ENCODE measurements around the gene WNK2.

Gene WNK2

DNA sequence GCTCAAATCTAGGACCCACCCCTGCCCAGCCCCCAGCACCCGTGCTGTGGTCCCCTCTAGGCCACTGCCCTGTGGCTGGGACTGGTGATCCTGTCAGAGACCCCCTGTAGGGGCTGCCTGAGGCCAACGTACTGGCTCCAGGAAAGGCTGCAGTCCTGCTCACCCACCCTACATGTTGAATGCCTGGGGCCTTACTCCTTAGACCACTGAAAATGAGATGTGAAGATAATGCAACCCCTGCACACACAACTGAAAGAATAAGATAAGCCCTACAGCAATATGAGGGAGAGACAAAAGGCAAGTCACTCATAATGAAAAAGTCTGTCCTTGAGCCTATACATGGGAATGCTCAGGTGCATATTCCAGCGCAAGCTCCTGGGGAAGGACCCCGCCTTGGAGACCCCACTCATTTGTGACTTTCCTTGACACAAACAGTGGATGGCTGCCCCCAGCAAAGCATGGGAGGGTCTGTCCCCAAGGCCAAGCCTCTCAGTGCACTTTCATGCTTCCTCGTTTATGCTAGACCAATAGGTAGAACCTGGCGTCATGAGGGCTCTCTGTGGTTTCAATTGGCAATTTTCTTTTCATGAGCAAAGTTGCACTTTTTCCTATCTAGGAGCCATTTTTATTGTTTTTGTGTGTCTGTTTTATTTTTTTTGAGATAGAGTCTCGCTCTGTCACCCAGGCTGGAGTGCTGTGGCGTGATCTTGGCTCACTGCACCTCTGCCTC, 12.5 kb upstream of the WNK2 start:
- no peak for DNase-seq (ENCODE audit: low read depth)
- H3K4me3 ChIP-seq (ENCODE audit: control insufficient read depth, low read depth, low read length), result no peak overlapping the region
- TF ChIP-seq, protein P1, sequence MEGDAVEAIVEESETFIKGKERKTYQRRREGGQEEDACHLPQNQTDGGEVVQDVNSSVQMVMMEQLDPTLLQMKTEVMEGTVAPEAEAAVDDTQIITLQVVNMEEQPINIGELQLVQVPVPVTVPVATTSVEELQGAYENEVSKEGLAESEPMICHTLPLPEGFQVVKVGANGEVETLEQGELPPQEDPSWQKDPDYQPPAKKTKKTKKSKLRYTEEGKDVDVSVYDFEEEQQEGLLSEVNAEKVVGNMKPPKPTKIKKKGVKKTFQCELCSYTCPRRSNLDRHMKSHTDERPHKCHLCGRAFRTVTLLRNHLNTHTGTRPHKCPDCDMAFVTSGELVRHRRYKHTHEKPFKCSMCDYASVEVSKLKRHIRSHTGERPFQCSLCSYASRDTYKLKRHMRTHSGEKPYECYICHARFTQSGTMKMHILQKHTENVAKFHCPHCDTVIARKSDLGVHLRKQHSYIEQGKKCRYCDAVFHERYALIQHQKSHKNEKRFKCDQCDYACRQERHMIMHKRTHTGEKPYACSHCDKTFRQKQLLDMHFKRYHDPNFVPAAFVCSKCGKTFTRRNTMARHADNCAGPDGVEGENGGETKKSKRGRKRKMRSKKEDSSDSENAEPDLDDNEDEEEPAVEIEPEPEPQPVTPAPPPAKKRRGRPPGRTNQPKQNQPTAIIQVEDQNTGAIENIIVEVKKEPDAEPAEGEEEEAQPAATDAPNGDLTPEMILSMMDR (conservative IDR thresholded peaks at IDR 0.05; ENCODE audit: control insufficient read depth, insufficient read depth, low read depth, low read length), result no peak

DNA sequence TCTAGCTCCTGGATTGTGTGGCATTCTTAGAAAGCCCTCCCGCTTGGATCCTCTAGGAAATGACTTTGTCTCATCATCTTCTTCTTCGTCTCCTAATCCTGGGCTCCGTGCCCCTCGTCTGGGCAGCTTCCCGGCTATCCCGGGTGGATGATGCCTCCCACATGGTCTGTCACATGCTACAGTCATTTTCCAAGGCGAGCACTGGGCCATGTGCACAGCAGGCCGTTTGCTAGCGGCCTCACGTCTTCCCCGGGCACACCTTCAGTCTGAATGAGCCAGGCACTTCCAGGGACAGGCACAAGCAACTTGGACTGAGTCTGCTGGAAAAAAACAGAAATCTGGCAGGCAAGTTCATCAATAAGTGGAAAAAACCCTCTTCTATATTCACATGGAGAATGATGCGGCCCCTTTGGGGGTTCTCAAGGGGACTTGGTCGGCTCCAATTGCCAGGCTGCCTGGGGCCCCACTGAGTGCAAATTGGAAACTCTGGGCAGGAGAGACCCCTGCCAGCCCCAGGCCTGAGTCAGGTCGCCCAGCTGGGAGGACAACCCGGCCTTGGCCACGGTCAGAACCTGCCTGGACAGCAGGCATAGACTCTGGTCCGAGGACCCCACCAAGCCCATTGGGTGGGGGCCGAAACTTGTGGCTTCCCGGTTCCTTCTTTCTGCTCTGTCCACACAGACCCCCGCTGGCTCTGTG, 11.1 kb upstream of the WNK2 start:
- no peak for DNase-seq (ENCODE audit: low read depth)
- no peak overlapping the region for H3K4me3 ChIP-seq (ENCODE audit: control insufficient read depth, low read depth, low read length)
- TF ChIP-seq, protein P1 (conservative IDR thresholded peaks at IDR 0.05; ENCODE audit: control insufficient read depth, insufficient read depth, low read depth, low read length), result no peak

DNA sequence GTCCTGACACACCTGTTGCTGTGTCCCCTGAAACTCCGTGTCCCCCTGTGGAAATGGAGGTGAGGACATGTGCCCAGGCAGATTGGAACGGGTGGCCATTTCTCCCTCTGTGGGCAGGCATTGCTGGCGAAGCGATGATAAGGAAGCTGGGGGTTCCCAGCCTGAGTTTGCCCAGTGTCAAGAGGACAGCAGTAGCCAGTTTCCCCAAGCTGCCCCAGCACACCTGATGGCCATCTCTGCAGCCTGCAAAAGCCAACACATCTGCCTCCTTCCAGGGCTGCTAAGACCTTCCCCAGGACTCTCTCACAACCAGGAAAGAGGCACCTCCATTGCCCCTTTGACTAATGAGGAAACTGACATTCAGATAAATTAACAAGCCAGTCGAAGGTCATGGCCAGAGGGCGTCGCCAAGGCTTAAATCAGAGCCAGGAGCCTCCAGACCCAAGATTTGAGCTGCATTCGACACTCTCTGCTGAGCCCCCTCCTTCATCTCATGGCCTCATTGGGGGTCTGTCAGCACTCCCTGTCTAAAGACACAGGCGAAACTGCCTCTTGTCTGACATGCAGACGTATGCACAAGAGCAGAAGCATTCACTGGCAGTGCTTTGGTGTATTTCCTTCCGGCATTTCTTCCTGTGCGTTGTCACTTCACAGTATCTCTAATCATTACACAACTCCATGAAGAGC, 10.4 kb upstream of the WNK2 start:
- TF ChIP-seq, protein P1 (conservative IDR thresholded peaks at IDR 0.05; ENCODE audit: control insufficient read depth, insufficient read depth, low read depth, low read length), result no peak
- no peak for DNase-seq (ENCODE audit: low read depth)
- no peak overlapping the region for H3K4me3 ChIP-seq (ENCODE audit: control insufficient read depth, low read depth, low read length)

DNA sequence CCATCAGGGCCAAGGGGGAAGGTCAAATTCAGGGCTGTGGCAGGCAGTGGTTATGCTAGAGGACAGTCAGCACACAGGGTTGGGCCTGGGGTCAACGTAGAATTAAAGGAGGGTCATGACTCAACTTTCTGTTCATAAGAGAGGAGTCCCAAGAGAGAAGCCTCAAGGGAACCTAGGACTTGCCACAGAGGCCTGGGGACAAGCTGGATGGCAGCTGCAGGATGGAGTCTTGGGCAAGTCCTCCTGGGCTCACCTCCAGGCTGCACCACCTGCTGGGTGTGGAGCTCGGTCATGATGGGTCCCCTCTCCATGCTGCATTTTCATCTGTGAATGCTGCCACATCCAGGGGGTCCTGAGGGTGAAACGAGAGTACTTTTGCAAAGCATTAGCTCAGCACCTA, 9.0 kb upstream of the WNK2 start:
- DNase-seq (ENCODE audit: low read depth), result no peak
- no peak overlapping the region for H3K4me3 ChIP-seq (ENCODE audit: control insufficient read depth, low read depth, low read length)
- TF ChIP-seq, protein P1 (conservative IDR thresholded peaks at IDR 0.05; ENCODE audit: control insufficient read depth, insufficient read depth, low read depth, low read length), result no peak

DNA sequence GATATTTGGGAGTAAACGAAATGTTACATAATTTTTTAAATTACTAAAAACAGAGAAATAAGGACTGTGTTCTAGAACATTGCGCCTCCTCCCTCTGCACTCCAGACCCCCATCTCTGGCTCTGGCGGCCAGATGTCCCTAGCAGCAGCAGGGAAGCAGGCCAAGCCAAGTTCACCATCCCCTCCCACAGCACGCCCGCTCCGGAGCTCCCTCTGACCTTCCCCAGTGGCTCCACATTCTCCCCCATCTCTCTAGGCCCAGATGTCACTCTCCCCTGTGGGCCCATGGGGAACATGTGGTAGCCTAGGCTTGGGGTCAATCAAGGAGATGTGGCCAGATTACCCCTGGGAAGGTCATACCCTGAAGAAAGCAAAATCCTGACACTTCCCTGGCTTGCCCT, 6.3 kb upstream of the WNK2 start:
- TF ChIP-seq, protein P1 (conservative IDR thresholded peaks at IDR 0.05; ENCODE audit: control insufficient read depth, insufficient read depth, low read depth, low read length), result no peak
- no peak for DNase-seq (ENCODE audit: low read depth)
- H3K4me3 ChIP-seq (ENCODE audit: control insufficient read depth, low read depth, low read length), result no peak overlapping the region

DNA sequence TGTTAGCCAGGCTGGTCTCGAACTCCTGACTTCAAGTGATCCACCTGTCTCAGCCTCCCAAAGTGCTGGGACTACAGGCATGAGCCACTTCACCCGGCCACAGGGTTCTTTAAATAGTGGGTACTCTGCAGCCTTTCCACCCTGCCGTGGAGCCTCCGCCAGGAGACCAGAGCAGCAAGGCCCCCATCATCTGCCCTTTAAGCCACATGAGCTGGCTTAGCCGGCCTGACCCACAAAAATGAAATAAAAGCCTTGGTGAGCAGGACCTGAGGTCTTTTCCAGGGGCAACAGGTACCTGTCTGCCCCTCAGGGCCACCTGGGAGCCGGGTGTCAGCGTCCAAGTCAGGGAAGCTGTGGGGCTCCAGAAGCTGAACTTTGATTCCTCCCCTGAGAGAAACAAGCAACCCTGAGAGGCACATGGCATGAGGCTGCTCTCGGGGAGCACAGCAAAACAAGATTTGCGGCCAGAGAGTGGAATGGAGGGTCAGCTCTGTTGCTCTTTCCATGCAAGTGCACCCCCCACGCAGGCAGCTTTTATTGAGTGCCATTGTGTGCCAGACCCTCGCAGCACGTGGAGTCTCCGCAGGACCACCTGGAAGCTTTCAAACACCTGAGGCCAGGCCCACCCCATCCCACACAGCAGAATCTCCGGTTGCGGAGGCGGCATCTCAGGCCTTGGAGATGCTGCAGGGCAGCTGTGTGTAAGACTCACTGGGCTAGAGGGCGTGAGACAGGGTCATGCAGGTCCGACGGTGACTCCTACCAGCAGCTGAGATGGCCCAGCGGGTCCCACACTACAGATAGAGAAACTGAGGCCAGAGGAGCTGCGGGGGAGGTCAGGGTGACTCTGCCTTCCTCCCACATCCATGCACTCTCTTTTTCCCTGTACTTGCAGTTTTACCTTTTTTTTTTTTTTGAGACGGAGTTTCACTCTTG, 4.8 kb upstream of the WNK2 start:
- no peak overlapping the region for H3K4me3 ChIP-seq (ENCODE audit: control insufficient read depth, low read depth, low read length)
- DNase-seq (ENCODE audit: low read depth), result no peak
- TF ChIP-seq, protein P1 (conservative IDR thresholded peaks at IDR 0.05; ENCODE audit: control insufficient read depth, insufficient read depth, low read depth, low read length), result no peak
